Ishikawa (cell line): ENCODE results near the gene NTF3.

ENCODE experiments used
- EGR1 ChIP-seq: IDR thresholded peaks from 2 replicates; pipeline ENCODE4 v1.6.1; 2012
- EP300 ChIP-seq: IDR thresholded peaks from 2 replicates; pipeline ENCODE4 v1.6.1; 2012; ENCODE audit warnings: borderline replicate concordance
- TAF1 ChIP-seq: IDR thresholded peaks from 2 replicates; pipeline ENCODE4 v1.6.1; 2012; ENCODE audit warnings: low read depth, mild to moderate bottlenecking
- YY1 ChIP-seq: IDR thresholded peaks from 2 replicates; pipeline ENCODE4 v1.6.1; 2012; ENCODE audit warnings: low read depth
- TF ChIP-seq, protein P1 (sequence below): IDR thresholded peaks from 2 replicates; pipeline ENCODE4 v1.6.1; 2012

DNA sequence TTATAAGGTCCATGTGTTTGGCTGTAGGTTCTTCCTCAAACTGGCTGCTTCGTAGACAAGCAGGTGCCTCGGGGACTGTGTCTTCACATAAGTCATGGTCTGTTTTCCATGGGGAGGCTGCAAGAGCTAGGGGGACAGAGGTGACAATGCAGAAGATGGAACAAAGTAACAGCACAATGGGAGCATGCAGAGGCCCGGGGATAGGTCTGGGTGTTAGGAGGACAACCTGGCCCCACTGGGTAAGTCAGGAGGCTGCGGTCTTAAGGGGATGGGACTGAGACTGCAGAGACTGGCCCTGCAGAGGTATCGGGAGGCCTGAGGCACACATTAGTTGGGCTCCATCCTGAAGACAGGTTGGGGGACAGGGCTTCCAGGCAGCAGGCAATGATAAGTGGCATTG lies 88.9 kb downstream of the NTF3 start:
- TF ChIP-seq YY1 (no peak), EP300 (no peak), EGR1 (no peak), TAF1 (no peak)
- TF ChIP-seq, protein P1, sequence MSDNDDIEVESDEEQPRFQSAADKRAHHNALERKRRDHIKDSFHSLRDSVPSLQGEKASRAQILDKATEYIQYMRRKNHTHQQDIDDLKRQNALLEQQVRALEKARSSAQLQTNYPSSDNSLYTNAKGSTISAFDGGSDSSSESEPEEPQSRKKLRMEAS: no peak
